HG03432 (cell line): ENCODE results near the gene ECHS1.
"Not testable (repeated sequence)": the region's sequence is repeated elsewhere in the genome, so short reads cannot be mapped to it uniquely, and the experiment has no call there.

Source experiments
- ATAC-seq: cut with Tn5 transposase; IDR thresholded peaks from one replicate; pipeline ENCODE4 v1.9.1; 2021; ENCODE audit warnings: mild to moderate bottlenecking, moderate library complexity; ENCODE audit not compliant: unreplicated experiment

The ECHS1 gene

GRCh38 chr10:133400624-133401424, 27.7 kb upstream of the ECHS1 start:
- ATAC-seq = peak; percentile 79

- ATAC-seq = no peak
Measured at GRCh38 chr10:133399123-133399601, 26.0 kb upstream of the ECHS1 start.

GRCh38 chr10:133397938-133398337, 24.8 kb upstream of the ECHS1 start:
- no peak for ATAC-seq

GRCh38 chr10:133396035-133396624, 23.0 kb upstream of the ECHS1 start:
- no peak for ATAC-seq

GRCh38 chr10:133394801-133395221, 21.7 kb upstream of the ECHS1 start:
- no peak for ATAC-seq

- ATAC-seq = peak; percentile 73
Measured at GRCh38 chr10:133394064-133394663, 21.0 kb upstream of the ECHS1 start, which contains the start of gene MTG1. TSS of gene MTG1 (plus strand) at chr10:133394157. CDS start at chr10:133394221, 64 bp downstream.

GRCh38 chr10:133393401-133394063, 20.4 kb upstream of the ECHS1 start:
- ATAC-seq = no peak

GRCh38 chr10:133391761-133392518, 18.8 kb upstream of the ECHS1 start:
- ATAC-seq = no peak

GRCh38 chr10:133391249-133391635, 18.1 kb upstream of the ECHS1 start:
- no peak for ATAC-seq

GRCh38 chr10:133390597-133391248, 17.6 kb upstream of the ECHS1 start:
- ATAC-seq = no peak

GRCh38 chr10:133388973-133389818, 16.0 kb upstream of the ECHS1 start:
- ATAC-seq = peak; percentile 85

- no peak for ATAC-seq
Measured at GRCh38 chr10:133388236-133388972, 15.2 kb upstream of the ECHS1 start.

- not testable (repeated sequence) for ATAC-seq
Measured at GRCh38 chr10:133386951-133387350, 13.8 kb upstream of the ECHS1 start.

- ATAC-seq = no peak
Measured at GRCh38 chr10:133385214-133385613, 12.1 kb upstream of the ECHS1 start.

- ATAC-seq = no peak
Measured at GRCh38 chr10:133384071-133384470, 10.9 kb upstream of the ECHS1 start.

- no peak for ATAC-seq
Measured at GRCh38 chr10:133383551-133383950, 10.4 kb upstream of the ECHS1 start.

GRCh38 chr10:133381036-133381435, 7.9 kb upstream of the ECHS1 start:
- no peak for ATAC-seq
